ENCODE data around the gene MCMBP. TPM values are rescaled to one million over a fixed set of nuclear protein-coding genes. Genes with fewer than 3 reads are reported as not detected.
"Not testable (repeated sequence)": the region's sequence is repeated elsewhere in the genome, so short reads cannot be mapped to it uniquely, and the experiment has no call there.

Gene MCMBP
- total and polyA plus RNA-seq, 2 donors (not counting 1 experiment from before 2014, with no cell fraction given), result 27.1 to 36.0 TPM

GRCh38 chr10:119892188-119893065 lies 19.8 kb upstream of the MCMBP start, which contains the start of gene SEC23IP:
Gene SEC23IP, plus strand, starts transcription at chr10:119892730. Its CDS starts 53 bp downstream, at chr10:119892783.
- intact Hi-C loops (cut with micrococcal nuclease), result loop anchor here (1.0 to 2.0 kb wide), 3 partner anchors 19 to 1138 kb away; partner anchors contain the start of gene CACUL1
- ChIA-PET POLR2A (interaction anchor here (0.7 to 1.2 kb wide), 3 partner anchors 20 to 296 kb away, joined by 3 to 11 read pairs (median 4); partner anchors contain the start of genes MCMBP and TIAL1), CTCF (interaction anchor here (0.6 to 2.1 kb wide), 4 partner anchors 20 to 142 kb away, joined by 3 to 14 read pairs (median 5); partner anchors contain the start of gene MCMBP)
- Mint-ChIP-seq H3K4me3 (peak within 1 kb of the TSS; percentile 96), H3K4me1 (peaks cover 45% of the 10 kb centered on the region), H3K9me3 (ENCODE audit: insufficient read depth) (no peaks in the 10 kb centered on the region), H3K27me3 (no peaks in the 10 kb centered on the region), H3K27ac (peak within 1 kb of the TSS; percentile 98)
- Histone ChIP-seq H3K27me3 (replicated peaks in 1 of 4; ENCODE audit: control extremely low read depth in 1 of 4, control insufficient read depth in 3 of 4, insufficient read depth in 4 of 4, low read length in 3 of 4) (no peaks in the 10 kb centered on the region), H3K9me3 (ENCODE audit: control extremely low read depth in 1 of 3, control insufficient read depth in 2 of 3, insufficient read depth in 1 of 3, low read length in 2 of 3) (peaks cover 0 to 2% (median 0%) of the 10 kb centered on the region in 3 donors), H3K4me1 (ENCODE audit: control insufficient read depth in 2 of 2, insufficient read depth in 2 of 2, low read length in 2 of 2) (peaks cover 12 to 13% of the 10 kb centered on the region in 2 donors), H4K20me1 (ENCODE audit: control insufficient read depth, insufficient read depth, low read length, poor library complexity, severe bottlenecking) (peaks cover 4% of the 10 kb centered on the region), H3K36me3 (replicated peaks in 1 of 2; ENCODE audit: control extremely low read depth in 1 of 2, control insufficient read depth in 1 of 2, extremely low read depth in 1 of 2, insufficient read depth in 2 of 2, low read length in 1 of 2) (peaks cover 0 to 2% of the 10 kb centered on the region in 2 experiments), H3K4me2 (replicated peaks; ENCODE audit: low read depth, low read length, poor library complexity, severe bottlenecking) (peak within 1 kb of the TSS; percentile 87), H3K79me2 (ENCODE audit: control insufficient read depth, insufficient read depth, low read length) (peaks cover 49% of the 10 kb centered on the region), H3K27ac (ENCODE audit: low read length in 2 of 2) (peak within 1 kb of the TSS; percentile 82), H3K4me3 (ENCODE audit: control extremely low read depth in 1 of 5, extremely low read depth in 1 of 5, insufficient read depth in 1 of 5, low read depth in 2 of 5, low read length in 4 of 5) (peak within 1 kb of the TSS; percentile 76 to 98 (median 95)), H3K9ac (ENCODE audit: low read length) (peak within 1 kb of the TSS; percentile 90), H2AFZ (ENCODE audit: insufficient read depth, low read depth, low read length, poor library complexity, severe bottlenecking) (peak within 1 kb of the TSS; percentile 96)
- WGBS (ENCODE audit: insufficient coverage), result under 1% methylated on average over 54 of the region's 61 CpGs
- TF ChIP-seq CTCF (IDR thresholded peaks at IDR 0.05) (no peak), EZH2 (IDR thresholded peaks at IDR 0.05; ENCODE audit: borderline replicate concordance, insufficient read depth, low read depth, low read length, poor library complexity, severe bottlenecking) (no peak)
- ATAC-seq (ENCODE audit: low read depth) (peak; percentile 98), DNase-seq (peak; percentile 92)

GRCh38 chr10:119891849-119892187 lies 19.2 kb upstream of the MCMBP start:
- Histone ChIP-seq H3K9ac (ENCODE audit: low read length) (peak overlapping the region; percentile 90), H3K79me2 (ENCODE audit: control insufficient read depth, insufficient read depth, low read length) (peaks cover 44% of the 10 kb centered on the region), H3K4me2 (replicated peaks; ENCODE audit: low read depth, low read length, poor library complexity, severe bottlenecking) (peak overlapping the region; percentile 87), H3K4me1 (ENCODE audit: control insufficient read depth in 2 of 2, insufficient read depth in 2 of 2, low read length in 2 of 2) (peaks cover 12 to 13% of the 10 kb centered on the region in 2 donors), H3K27ac (ENCODE audit: low read length in 2 of 2) (peak overlapping the region; percentile 82), H2AFZ (ENCODE audit: insufficient read depth, low read depth, low read length, poor library complexity, severe bottlenecking) (peak overlapping the region; percentile 96), H3K4me3 (ENCODE audit: control extremely low read depth in 1 of 5, extremely low read depth in 1 of 5, insufficient read depth in 1 of 5, low read depth in 2 of 5, low read length in 4 of 5) (peak overlapping the region; percentile 76 to 98 (median 95))
- Mint-ChIP-seq H3K4me1 (peaks cover 40% of the 10 kb centered on the region), H3K4me3 (peak overlapping the region; percentile 96), H3K27ac (peak overlapping the region; percentile 29)
- not testable (repeated sequence) for ATAC-seq (ENCODE audit: low read depth); H4K20me1 ChIP-seq (ENCODE audit: control insufficient read depth, insufficient read depth, low read length, poor library complexity, severe bottlenecking); H3K9me3 ChIP-seq (ENCODE audit: control extremely low read depth in 1 of 3, control insufficient read depth in 2 of 3, insufficient read depth in 1 of 3, low read length in 2 of 3); H3K36me3 ChIP-seq (replicated peaks in 1 of 2; ENCODE audit: control extremely low read depth in 1 of 2, control insufficient read depth in 1 of 2, extremely low read depth in 1 of 2, insufficient read depth in 2 of 2, low read length in 1 of 2); H3K9me3 Mint-ChIP-seq (ENCODE audit: insufficient read depth); DNase-seq; H3K27me3 Mint-ChIP-seq; H3K27me3 ChIP-seq (replicated peaks in 1 of 4; ENCODE audit: control extremely low read depth in 1 of 4, control insufficient read depth in 3 of 4, insufficient read depth in 4 of 4, low read length in 3 of 4)
- intact Hi-C loops (cut with micrococcal nuclease), result loop anchor here (1.0 to 2.0 kb wide), 3 partner anchors 19 to 1137 kb away; partner anchors contain the start of gene CACUL1
- ChIA-PET POLR2A (interaction anchor here (0.7 to 1.2 kb wide), 2 partner anchors 19 to 32 kb away, joined by 3 to 11 read pairs; partner anchors contain the start of gene MCMBP), CTCF (interaction anchor here (0.6 to 2.1 kb wide), 2 partner anchors 19 to 27 kb away, joined by 6 to 14 read pairs; partner anchors contain the start of gene MCMBP)
- 71% methylated on average over 12 of the region's 14 CpGs for WGBS (ENCODE audit: insufficient coverage)

GRCh38 chr10:119890307-119890706 lies 17.7 kb upstream of the MCMBP start:
- H3K27me3 ChIP-seq (replicated peaks in 1 of 4; ENCODE audit: control extremely low read depth in 1 of 4, control insufficient read depth in 3 of 4, insufficient read depth in 4 of 4, low read length in 3 of 4); intact Hi-C loops (cut with micrococcal nuclease): not testable (repeated sequence)
- 83% methylated on average over 4 of the region's 4 CpGs for WGBS (ENCODE audit: insufficient coverage)

More at GRCh38 chr10:119890307-119890706, 17.7 kb upstream of the MCMBP start:
- POLR2A ChIA-PET; H3K27ac Mint-ChIP-seq; H3K4me3 Mint-ChIP-seq; H3K9me3 Mint-ChIP-seq (ENCODE audit: insufficient read depth); H3K9me3 ChIP-seq (ENCODE audit: control extremely low read depth in 1 of 3, control insufficient read depth in 2 of 3, insufficient read depth in 1 of 3, low read length in 2 of 3); H3K9ac ChIP-seq (ENCODE audit: low read length); H3K36me3 ChIP-seq (replicated peaks in 1 of 2; ENCODE audit: control extremely low read depth in 1 of 2, control insufficient read depth in 1 of 2, extremely low read depth in 1 of 2, insufficient read depth in 2 of 2, low read length in 1 of 2); H4K20me1 ChIP-seq (ENCODE audit: control insufficient read depth, insufficient read depth, low read length, poor library complexity, severe bottlenecking); DNase-seq; H3K4me2 ChIP-seq (replicated peaks; ENCODE audit: low read depth, low read length, poor library complexity, severe bottlenecking); H2AFZ ChIP-seq (ENCODE audit: insufficient read depth, low read depth, low read length, poor library complexity, severe bottlenecking); H3K27ac ChIP-seq (ENCODE audit: low read length in 2 of 2); H3K27me3 Mint-ChIP-seq; H3K4me3 ChIP-seq (ENCODE audit: control extremely low read depth in 1 of 5, extremely low read depth in 1 of 5, insufficient read depth in 1 of 5, low read depth in 2 of 5, low read length in 4 of 5); ATAC-seq (ENCODE audit: low read depth): not testable (repeated sequence)
- peaks cover 26% of the 10 kb centered on the region for H3K4me1 Mint-ChIP-seq
- H3K79me2 ChIP-seq (ENCODE audit: control insufficient read depth, insufficient read depth, low read length), result peaks cover 30% of the 10 kb centered on the region
- CTCF ChIA-PET, result interaction anchor here (0.6 kb wide), 1 partner anchor 60 kb away, joined by 3 read pairs; no protein-coding TSS in a partner anchor
- H3K4me1 ChIP-seq (ENCODE audit: control insufficient read depth in 2 of 2, insufficient read depth in 2 of 2, low read length in 2 of 2), result peaks cover 12 to 13% of the 10 kb centered on the region in 2 donors

Measured in B cell (primary cell).